HG03442 (cell line): Measurements from ENCODE around the gene SNPH.

Experiments used
- ATAC-seq: cut with Tn5 transposase; IDR thresholded peaks from one replicate; pipeline ENCODE4 v1.9.1; 2021; ENCODE audit warnings: mild to moderate bottlenecking, moderate library complexity; ENCODE audit not compliant: unreplicated experiment

The SNPH gene

GRCh38 chr20:1305712-1306111, 39.6 kb downstream of the SNPH start:
- ATAC-seq = no peak

- no peak for ATAC-seq
Observed at GRCh38 chr20:1306316-1307135, 40.4 kb downstream of the SNPH start.

- no peak for ATAC-seq
Observed at GRCh38 chr20:1307171-1307570, 41.1 kb downstream of the SNPH start.

GRCh38 chr20:1307571-1307971, 41.5 kb downstream of the SNPH start:
- no peak for ATAC-seq

- ATAC-seq = no peak
Observed at GRCh38 chr20:1308067-1308701, 42.1 kb downstream of the SNPH start.

- no peak for ATAC-seq
Observed at GRCh38 chr20:1308702-1309095, 42.6 kb downstream of the SNPH start.

GRCh38 chr20:1309439-1309847, 43.3 kb downstream of the SNPH start:
- ATAC-seq = no peak

- ATAC-seq = no peak
Observed at GRCh38 chr20:1310071-1310470, 44.0 kb downstream of the SNPH start.

GRCh38 chr20:1310506-1311190, 44.6 kb downstream of the SNPH start:
- no peak for ATAC-seq

- no peak for ATAC-seq
Observed at GRCh38 chr20:1312308-1312707, 46.2 kb downstream of the SNPH start.

GRCh38 chr20:1312904-1313235, 46.8 kb downstream of the SNPH start:
- no peak for ATAC-seq

GRCh38 chr20:1313236-1313964, 47.3 kb downstream of the SNPH start:
- ATAC-seq = no peak

GRCh38 chr20:1315804-1316203, 49.7 kb downstream of the SNPH start:
- no peak for ATAC-seq

GRCh38 chr20:1317545-1318255, 51.6 kb downstream of the SNPH start:
- no peak for ATAC-seq

- no peak for ATAC-seq
Observed at GRCh38 chr20:1319051-1319450, 53.0 kb downstream of the SNPH start.

GRCh38 chr20:1319462-1319861, 53.4 kb downstream of the SNPH start:
- ATAC-seq = no peak

- no peak for ATAC-seq
Observed at GRCh38 chr20:1320016-1320415, 53.9 kb downstream of the SNPH start.

- ATAC-seq = no peak
Observed at GRCh38 chr20:1320902-1321653, 55.0 kb downstream of the SNPH start.

- no peak for ATAC-seq
Observed at GRCh38 chr20:1321654-1321939, 55.5 kb downstream of the SNPH start.

- ATAC-seq = no peak
Observed at GRCh38 chr20:1322511-1323245, 56.6 kb downstream of the SNPH start.
